Coronary artery (tissue), 2 donors: ENCODE measurements around the gene PLEKHG3.

Experiments used
- DNase-seq: peaks from one replicate; pipeline ENCODE4 v3.0.0-alpha.2; 2017; ENCODE audit warnings: low spot score
- H3K27ac ChIP-seq, 2 donors: fragments of 200-600 bp; sonication (generic); one replicate each; pipeline ENCODE4 v1.5.1; 2016 to 2019
- H3K4me3 ChIP-seq: fragments of 200-600 bp; sonication (generic); 2 replicates; pipeline ENCODE4 v1.5.1; 2016; ENCODE audit warnings: mild to moderate bottlenecking, moderate library complexity
- CTCF ChIP-seq: fragments of 200-600 bp; sonication (generic); IDR thresholded peaks from one replicate; pipeline ENCODE4 v1.5.1; 2019; ENCODE audit warnings: antibody characterized with exemption

Gene PLEKHG3

GRCh38 chr14:64799555-64799954 lies 95.3 kb downstream of the PLEKHG3 start:
- no peak overlapping the region for H3K4me3 ChIP-seq
- TF ChIP-seq CTCF = no peak
- no peak overlapping the region for H3K27ac ChIP-seq
- no peak for DNase-seq
